Esophagus mucosa (tissue), 1 donor: ENCODE measurements around the gene KCNK6. TPM values are rescaled to one million over a fixed set of nuclear protein-coding genes. Genes with fewer than 3 reads are reported as not detected.
"Not testable (repeated sequence)": the region's sequence is repeated elsewhere in the genome, so short reads cannot be mapped to it uniquely, and the experiment has no call there.

Source experiments
- ATAC-seq: fragments of 200-7000 bp; cut with Tn5 transposase; one replicate; pipeline ENCODE4 v1.9.1; 2020
- total RNA-seq: library from RNA; stranded (reverse); gene quantifications from one replicate; pipeline ENCODE4 v1.2.4, GENCODE V29; 2023
- donor health status: DM: yes; HTN: yes; CAD: no.

KCNK6 gene
- total RNA-seq, 1 donor from 2014 or later = 22.8 TPM

DNA sequence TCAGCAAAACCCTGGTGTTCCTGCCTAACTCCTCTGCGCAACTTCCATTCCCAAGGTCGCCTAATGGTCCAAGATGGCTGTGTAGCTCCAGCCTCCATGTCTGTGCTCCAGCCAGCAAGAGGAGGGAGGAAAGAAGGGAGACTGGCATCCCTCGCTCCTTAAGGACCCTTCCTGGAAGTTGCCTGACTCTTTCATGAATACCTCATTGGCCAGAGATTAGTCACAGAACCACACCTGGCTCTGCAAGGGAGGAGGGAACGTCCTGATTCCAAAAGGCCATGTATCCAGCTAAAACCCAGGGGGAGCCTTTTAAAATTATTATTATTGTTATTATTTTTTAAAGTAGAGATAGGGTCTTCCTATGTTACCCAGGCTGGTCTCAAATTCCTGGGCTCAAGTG lies 4.8 kb downstream of the KCNK6 start:
- no peak for ATAC-seq

DNA sequence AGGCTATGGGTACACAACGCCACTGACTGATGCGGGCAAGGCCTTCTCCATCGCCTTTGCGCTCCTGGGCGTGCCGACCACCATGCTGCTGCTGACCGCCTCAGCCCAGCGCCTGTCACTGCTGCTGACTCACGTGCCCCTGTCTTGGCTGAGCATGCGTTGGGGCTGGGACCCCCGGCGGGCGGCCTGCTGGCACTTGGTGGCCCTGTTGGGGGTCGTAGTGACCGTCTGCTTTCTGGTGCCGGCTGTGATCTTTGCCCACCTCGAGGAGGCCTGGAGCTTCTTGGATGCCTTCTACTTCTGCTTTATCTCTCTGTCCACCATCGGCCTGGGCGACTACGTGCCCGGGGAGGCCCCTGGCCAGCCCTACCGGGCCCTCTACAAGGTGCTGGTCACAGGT lies 6.9 kb downstream of the KCNK6 start:
- ATAC-seq = no peak

DNA sequence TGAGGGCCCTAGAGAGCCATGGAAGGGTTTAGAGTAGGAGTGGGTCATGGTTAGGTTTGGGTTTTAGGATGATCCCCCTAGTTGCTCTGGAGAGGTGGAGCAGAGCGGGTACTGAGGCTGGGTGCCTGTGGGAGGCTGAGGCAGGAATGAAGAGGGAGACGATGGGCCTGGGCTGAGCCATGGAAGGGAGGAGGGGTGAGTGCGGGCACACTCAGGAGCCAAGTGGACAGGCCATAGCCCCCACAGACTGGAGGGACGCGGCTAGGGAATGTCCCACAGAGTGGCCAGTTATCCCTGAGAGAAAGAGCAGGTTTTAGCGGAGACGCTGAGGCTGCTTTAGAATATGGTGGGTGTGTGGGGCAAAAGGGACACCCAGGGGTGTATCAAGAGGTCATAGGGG lies 10.0 kb downstream of the KCNK6 start:
- no peak for ATAC-seq

DNA sequence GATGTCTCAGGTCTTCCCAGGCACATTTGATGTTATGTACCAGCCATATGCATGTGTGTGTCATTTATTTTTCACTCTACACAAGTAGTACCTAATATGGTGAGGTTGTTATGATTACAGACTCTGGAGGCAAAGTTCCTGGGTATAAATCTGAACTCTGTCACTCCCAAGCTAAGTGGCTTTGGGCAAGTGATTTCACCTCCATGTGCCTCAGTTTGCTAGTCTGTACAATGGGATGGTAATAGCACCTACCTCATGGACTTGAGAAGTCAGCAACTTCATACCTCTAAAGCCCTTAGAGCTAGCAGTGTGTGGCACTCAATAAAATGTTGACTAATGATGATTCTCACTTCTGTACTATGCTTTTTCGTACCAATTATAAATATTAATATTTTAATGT lies 12.1 kb downstream of the KCNK6 start:
- ATAC-seq = no peak

DNA sequence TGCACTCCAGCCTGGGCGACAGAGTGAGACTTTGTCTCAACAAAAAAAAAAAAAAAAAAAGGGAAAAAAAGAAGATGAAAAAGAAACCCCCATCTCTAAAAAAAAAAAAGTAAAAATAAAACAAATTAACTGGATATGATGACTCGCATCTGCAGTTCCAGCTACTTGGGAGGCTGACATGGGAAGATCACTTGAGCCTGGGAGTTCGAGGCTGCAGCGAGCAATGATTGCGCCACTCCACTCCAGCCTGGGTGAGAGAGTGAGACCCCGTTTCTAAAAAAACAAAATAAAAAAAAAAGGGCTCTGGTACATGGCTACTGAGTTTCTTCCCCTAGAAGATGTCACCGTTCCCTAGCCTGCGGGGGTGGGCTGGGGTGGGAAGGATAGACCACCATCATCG lies 13.6 kb downstream of the KCNK6 start:
- ATAC-seq = no peak

DNA sequence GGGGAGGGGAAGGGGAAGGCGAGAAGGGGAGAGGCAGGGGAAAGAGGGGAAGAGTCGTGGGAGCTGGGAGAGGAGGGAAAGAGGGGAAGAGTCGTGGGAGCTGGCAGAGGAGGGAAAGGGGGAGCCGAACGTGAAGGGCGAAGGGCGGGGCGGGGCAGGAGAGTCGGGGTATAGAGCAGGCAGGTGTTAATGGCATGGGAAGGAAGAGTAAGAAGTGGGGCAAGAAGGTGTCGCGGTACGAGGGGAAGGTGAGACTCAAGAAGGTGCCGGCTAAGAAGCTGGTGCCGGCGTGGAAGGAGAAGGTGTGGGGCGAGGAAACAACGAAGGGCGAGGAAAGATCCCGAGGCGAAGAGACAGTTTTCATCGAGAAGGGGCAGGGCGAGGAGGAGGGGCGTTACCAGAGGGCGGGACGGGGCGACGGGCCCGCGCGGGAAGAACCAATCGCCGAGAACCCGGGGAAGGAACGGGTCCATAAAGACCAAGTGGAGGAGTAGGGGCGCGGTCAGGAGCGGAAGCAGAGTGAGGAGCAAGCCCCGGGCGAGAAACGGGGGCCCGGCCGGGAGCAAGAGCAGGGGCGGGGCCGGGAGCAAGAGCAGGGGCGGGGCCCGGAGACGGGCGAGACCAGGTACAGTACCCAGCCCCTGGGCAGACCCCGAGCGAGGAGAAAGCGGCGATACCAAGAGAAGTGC lies 16.4 kb downstream of the KCNK6 start:
- peak; percentile 82 for ATAC-seq

DNA sequence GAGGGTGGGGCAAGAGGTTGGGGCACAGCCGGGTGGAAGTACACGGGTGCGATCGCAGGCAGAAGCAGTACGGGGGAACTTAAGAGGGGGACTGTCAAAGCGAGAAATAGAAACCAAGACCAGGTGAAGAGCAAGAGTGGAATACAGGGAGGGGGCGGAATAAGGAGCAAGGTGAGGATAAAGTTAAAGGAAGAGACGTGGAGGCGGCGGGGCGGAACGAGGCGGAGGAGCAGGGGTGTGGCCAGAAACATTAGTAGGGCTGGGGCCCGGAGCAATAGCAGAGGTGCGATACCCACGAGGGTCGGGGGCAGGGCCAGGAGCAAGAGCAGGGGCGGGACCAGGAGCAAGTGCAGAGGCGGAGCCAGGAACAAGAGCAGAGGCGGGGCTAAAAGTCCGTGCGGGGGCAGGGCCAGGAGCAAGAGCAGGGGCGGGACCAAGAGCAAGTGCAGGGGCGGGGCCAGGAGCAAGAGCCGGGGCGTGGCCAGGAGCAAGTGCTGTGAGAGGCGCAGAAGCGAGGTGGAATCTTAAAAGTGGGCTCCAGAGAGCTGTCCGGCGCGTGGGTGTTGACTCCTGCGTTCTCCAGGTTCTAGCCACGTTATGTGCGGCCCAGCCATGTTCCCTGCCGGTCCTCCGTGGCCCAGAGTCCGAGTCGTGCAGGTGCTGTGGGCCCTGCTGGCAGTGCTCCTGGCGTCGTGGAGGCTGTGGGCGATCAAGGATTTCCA lies 17.2 kb downstream of the KCNK6 start:
- ATAC-seq = peak; percentile 85

DNA sequence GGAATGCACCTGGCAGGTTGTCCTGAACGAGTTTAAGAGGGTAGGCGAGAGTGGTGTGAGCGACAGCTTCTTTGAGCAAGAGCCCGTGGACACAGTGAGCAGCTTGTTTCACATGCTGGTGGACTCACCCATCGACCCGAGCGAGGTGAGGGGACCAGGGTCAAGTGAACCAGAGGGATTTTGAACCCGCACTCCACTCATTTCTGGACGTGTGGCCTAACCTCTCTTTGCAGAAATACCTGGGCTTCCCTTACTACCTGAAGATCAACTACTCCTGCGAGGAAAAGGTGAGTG lies 17.7 kb downstream of the KCNK6 start:
- no peak for ATAC-seq

DNA sequence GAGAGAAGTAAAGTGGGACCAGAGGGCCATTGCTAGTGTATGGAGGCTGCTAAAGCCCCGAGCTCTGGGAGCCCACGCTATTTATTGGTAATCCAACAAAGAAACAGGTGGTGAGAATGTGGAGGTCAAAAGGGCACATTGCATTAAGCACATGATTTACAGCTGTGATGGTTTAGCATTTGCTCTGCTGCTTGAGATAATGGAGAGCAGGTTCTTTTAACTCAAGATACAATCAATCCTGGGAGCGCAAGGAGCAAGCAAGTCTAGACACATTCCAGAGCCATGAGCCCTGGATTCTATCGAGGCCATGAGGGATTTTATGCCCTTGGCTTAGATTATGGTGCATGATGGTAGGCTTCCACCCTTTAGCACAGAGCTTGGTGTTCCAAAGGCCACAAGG lies 19.4 kb downstream of the KCNK6 start:
- ATAC-seq = not testable (repeated sequence)

DNA sequence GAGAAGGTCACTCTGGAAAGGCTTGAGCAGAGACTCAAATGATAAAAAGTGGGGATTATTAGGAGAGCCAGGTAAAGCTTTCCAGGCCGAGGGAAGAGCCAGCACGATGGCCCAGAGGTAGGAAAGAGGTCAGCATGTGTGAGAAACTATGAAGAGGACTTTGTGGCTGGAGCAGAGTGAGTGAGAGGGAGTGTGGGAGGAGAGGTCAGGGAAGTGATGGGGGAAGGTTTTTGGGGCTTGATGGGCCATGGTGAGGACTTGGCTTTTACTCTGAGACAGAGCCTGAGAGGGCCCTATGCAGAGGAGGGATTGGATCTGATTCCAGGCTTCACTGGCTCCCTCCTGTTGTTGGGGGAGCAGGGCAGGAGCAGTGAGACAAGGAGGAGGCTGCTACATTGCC lies 21.3 kb downstream of the KCNK6 start:
- ATAC-seq = no peak

DNA sequence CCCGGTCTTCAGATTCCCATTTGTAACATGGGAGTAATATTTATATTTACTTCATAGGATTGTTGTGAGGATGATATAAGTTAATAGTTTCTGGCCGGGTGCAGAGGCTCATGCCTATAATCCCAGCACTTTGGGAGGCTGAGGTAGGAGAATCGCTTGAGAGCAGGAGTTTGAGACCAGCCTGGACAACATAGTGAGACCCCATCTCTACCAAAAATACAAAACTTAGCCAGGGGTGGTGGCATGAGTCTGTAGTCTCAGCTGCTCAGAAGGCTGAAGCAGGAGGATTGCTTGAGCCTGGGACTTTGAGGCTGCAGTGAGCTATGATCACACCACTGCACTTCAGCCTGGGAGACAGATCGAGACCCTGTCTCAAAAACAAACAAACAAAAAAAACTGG lies 27.2 kb downstream of the KCNK6 start:
- ATAC-seq = no peak

DNA sequence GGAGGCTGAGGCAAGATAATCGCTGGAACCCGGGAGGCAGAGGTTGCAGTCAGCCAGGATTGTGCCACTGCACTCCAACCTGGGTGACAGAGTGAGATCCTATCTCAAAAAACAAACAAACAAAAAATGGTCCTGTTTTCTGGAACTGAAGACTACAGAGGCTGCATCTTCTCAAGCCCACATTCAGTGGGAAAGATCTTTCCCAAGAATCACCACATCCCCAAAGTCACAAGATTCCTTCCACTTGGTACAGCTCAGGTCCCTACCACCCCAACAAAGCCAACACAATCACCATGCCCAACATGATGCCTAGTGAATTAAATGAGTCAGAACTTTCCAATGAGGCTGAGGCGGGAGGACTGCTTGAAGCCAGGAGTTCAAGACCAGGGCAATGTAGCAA lies 31.2 kb downstream of the KCNK6 start:
- ATAC-seq = no peak

DNA sequence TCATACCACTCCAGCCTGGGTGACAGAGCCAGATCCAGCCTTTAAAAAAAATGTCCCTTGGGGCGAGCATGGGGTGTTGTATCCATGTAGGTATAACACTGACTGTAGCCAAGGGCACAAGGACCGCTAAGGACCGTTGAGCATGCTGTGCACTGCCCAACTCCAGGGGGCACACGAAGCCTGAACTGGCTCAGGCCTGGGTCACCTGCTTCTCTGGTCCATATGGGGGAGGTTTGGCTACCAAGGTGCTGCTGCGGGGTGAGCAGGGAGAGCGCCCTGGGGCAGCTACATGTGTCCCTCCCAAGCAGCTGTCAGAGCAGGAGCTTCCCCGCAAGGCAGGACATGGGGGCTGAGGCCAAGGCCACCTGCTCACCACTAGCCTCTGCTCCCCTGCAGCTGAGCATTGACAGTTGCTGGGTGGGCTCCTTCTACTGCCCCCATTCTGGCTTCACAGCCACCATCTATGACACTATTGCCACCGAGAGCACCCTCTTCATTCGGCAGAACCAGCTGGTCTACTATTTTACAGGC lies 32.3 kb downstream of the KCNK6 start:
- ATAC-seq = peak; percentile 6

DNA sequence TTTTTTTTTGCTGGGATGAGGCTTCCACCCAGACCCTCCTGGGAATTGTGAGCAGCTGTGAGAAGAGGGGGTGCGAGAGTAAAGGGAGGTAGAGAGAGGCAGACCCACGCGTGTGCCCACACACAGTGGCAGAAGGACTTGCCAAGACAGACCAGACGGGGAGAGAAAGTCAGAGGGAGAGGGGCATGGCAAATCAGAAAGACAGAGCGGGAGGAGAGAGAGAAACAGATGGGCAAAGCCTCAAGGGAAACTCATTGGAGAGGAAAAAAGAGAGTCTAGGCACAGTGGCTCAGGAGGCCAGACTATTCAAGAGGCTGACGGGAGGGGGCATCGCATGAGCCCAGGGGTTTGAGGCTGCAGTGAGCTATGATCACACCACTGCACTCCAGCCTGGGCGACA lies 33.0 kb downstream of the KCNK6 start:
- no peak for ATAC-seq

DNA sequence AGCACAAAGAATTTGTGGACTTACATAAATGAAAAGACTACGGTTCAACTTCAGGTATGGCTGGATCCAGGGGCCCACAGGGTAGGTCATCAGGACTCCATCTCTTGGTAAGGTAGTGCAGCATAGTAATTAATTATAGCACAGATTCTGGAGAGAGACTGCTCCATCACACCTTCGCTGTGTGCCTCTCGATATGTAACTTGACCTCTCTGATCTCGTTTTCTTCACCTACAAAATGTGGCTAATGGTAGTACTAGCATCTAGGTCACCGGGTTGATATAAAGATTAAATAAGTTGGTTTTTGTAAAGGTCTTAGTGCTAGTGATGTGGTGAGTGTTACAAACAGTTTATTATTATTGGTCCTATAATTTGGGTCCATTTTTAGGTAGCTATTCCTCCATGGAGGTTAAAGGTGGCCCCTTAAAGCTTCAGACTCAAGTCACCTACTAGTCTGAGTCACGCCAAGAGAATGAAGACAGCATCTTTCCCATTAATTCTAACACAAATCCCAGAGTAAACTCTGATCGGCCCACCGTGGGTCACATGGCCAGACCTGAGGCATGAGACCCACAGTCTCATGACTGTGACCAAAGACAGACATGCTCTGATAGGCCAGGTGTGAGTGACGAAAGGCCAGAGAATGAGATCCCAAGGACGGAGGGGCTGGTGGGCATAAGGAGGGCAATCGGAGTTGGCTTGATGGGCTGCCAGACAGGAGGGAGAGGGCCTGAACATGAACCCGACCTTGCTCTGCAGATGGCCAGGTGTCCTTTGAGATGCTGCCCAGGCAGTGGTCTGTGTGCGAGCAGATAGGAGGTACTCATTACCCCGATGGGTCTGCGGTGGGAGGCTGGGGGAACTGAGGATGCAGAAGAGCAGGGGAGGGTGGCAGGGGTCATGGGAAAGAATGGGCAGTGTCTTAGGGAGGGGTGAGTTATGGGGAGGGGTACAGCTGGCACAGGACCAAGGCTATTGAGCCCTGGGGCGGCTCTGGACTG lies 36.4 kb downstream of the KCNK6 start:
- ATAC-seq = no peak

DNA sequence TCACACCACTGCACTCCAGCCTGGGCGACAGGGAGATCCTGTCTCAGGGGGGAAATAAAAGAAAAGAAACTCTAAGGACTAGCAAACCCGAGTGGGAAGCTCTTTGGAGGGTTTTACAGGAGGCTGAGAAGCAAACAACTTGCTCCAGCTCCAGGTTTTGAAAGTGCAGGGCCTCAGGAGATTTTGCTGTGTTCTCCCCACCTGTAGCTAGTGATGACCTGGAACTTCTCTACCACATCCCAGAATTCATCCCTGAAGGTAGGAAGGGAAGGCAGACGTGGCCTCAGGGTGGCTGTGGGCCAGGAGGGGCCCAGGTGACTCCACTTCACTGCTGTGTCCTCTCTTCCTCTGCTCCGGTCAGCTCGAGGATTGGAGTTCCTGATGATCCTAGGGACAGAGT lies 38.4 kb downstream of the KCNK6 start:
- ATAC-seq = no peak

DNA sequence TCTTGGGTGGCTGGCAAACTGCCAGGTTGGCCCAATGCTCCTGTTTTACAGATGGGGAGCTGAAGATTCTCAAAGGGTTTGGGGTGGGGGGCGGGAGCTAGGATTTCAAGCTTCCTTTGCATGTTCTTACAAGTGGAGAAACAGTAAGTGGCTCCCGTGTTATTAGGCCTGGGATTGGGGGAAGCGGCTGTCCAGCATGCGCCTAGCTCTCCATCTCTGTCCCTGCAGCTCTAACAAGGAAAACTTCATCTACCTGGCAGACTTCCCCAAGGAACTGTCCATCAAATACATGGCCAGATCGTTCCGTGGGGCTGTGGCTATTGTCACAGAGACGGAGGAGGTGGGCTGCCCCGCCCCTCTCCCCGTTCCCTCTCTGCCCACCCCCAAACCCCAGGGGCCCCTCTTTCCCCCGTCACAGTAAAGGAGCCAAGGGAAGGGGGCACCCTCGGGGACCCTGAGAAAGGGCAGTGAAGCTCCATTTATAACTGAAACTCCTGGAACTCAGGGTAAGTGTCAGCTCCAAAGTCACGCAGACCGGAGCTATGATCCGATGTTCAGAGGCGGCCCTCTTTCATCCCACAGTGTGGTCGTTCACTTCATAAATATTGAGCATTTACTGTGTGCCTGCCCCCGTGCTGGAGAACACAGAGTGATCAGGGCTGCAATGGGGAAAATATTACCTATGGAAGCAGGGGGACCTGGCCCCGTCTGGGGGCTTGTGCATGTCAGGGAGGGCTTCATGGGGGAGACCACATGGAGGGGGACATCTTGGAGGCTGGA lies 39.8 kb downstream of the KCNK6 start:
- no peak for ATAC-seq

DNA sequence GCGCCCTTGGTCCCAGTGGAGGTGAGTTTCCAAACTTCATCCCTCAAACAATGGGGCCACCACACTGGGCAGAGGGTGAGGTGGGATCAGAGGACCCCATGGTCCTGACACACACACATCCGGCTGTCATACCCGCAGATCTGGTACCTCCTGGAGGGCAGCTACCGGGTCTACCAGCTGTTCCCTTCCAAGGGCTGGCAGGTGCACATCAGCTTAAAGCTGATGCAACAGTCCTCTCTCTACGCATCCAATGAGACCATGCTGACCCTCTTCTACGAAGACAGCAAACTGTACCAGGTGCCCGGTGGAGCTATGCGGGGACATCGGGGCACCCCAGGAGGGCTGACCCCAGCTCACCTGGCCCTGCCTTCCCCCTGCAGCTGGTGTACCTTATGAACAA lies 40.7 kb downstream of the KCNK6 start:
- ATAC-seq = no peak

DNA sequence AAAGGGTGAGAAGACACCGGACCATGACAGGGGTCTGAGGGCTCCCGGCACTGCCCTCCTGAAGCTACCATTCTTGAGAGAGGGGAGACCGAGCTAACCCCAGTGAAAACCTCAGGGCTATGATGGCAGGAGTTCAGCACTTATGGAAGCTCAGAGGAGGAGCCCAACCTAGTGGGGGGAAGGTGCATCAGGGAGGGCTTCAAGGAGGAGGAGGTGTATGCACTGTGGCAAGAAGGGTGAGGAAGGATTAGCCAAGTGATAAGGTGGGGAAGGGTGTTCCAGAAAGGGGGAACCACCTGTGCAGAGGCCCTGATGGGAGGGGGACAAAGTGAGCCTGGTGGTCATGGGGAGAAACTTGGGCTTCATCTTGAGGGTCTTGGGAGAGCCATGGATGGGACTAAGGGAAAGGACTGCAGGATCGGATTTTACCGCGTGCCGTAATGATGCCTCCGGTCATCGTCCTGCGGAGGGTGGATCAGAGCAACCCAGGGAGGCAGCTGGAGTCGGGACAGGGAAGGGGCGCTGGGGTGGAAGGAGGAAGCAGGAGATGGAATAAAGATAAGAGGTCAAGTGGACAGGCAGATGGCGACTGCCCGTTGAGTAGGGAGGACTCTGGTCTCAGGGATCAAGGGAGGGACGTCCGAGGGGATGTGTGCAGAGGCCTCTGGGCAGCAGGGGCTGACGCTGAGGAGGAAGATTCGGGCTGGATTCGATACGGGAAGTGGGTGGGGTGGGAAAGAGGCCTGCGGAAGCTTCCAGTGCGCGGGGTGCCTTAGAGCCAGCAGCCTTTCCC lies 41.4 kb downstream of the KCNK6 start:
- ATAC-seq = no peak

DNA sequence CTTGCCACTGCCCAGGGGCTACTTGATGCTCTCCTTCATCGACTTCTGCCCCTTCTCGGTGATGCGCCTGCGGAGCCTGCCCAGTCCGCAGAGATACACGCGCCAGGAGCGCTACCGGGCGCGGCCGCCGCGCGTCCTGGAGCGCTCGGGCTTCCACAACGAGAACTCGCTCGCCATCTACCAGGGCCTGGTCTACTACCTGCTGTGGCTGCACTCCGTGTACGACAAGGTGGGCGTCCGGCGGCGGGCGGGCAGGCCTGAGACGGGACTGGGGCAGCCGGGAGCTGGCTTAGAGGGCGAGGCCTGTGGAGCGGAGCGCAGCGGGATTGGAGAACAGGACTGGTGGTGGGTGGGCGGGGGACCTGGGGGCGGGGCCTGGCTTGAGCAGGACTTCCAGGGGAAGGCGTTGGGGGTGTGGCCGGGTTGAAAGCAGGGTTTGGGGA lies 42.0 kb downstream of the KCNK6 start:
- ATAC-seq = peak; percentile 76
